Left forelimb (tissue), 1 donor: ENCODE data around the gene CCDC106.

Experiments
- DNase-seq: peaks from one replicate; pipeline ENCODE4 v3.0.0-alpha.2; 2018; ENCODE audit warnings: low spot score

The CCDC106 gene

DNA sequence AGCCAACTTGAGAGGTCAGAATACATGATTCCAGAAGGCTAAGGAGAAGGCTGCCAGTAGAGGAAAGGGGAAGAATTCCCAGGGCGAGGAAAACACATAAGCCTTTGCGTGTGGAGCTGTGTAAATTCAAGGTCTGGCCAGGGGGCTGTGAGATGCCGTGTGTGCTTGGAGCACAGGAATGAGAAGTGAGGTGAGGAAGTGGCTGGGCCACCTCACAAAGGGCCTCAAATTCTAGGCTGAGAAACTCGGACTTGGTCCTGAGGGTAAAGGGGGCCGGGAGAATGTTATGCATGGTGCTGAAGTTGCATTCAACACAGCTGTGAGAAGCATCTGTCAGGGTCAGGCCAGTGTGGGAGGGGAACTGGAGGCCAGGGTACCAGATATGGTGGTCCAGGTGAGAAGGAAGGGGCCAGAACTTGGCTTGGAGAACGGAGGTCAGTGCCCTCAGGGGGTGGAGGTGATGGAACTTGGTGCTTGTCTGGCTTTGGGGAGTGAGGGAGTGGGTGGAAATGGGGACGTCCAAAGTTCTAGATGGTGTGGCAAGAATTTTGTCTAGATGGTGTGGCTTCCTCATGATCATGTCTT lies 12.1 kb upstream of the CCDC106 start:
- no peak for DNase-seq

GRCh38 chr19:55636723-55637122 lies 11.3 kb upstream of the CCDC106 start:
- DNase-seq, result no peak

DNA sequence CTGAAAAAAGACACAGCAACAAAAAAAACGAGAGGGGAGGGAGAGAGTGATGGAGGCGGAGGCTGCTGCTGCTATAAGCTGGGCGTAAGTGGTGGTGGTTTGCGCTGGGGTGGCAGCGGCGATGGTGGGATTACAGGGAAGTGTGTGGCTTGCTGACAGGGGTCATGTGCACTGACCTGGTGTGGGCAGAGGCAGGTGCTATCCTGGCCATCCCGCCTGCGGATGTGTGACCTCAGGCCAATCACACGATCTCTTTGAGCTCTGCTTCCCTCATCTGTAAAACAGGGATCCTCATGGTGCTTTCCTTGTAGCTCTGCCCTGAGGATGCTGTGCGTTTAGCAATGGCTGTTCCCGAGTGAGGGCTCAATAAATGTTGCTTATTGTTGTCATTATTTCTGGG lies 10.5 kb upstream of the CCDC106 start:
- DNase-seq, result no peak

GRCh38 chr19:55638864-55639359 lies 9.1 kb upstream of the CCDC106 start:
- no peak for DNase-seq

GRCh38 chr19:55640043-55640576 lies 7.9 kb upstream of the CCDC106 start:
- no peak for DNase-seq

- DNase-seq, result peak; percentile 88
Measured at GRCh38 chr19:55640577-55641425, 7.2 kb upstream of the CCDC106 start, which contains the start of gene ZNF580. Gene ZNF580 (plus strand): TSS chr19:55641002. CDS start chr19:55642509, 1,507 bp downstream.

GRCh38 chr19:55641426-55642152 lies 6.4 kb upstream of the CCDC106 start:
- DNase-seq, result peak; percentile 65

GRCh38 chr19:55642153-55643002 lies 5.6 kb upstream of the CCDC106 start:
- DNase-seq, result peak; percentile 64

- peak; percentile 83 for DNase-seq
Measured at GRCh38 chr19:55643003-55643886, 4.8 kb upstream of the CCDC106 start, which contains the start of gene ZNF581. Gene ZNF581 (plus strand): TSS chr19:55643649. CDS start chr19:55644572, 923 bp downstream.

GRCh38 chr19:55643887-55644176 lies 4.2 kb upstream of the CCDC106 start:
- DNase-seq, result no peak

DNA sequence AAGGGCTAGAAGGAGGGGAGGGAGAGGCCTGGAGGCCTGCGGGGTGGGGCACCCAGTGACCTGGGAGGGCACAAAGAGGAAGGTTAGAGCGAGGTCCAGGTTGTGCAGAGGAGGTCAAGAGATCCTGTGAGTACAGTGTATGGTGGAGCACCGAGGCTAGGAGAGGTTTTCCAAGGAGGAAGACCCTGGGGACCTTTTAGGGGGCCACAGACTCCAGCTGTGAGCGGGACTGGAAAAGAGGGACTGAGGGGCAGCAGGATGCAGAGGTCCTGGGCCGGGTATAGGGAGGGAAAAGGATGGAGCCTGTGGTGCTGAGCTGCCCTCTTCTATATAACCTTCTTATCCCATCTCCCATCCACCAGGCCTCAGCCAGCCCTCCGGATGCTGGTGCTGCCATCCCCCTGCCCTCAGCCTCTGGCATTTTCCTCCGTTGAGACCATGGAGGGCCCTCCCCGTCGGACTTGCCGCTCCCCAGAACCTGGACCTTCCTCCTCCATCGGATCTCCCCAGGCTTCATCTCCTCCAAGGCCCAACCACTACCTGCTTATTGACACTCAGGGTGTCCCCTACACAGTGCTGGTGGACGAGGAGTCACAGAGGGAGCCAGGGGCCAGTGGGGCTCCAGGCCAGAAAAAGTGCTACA lies 3.7 kb upstream of the CCDC106 start:
- DNase-seq, result no peak

DNA sequence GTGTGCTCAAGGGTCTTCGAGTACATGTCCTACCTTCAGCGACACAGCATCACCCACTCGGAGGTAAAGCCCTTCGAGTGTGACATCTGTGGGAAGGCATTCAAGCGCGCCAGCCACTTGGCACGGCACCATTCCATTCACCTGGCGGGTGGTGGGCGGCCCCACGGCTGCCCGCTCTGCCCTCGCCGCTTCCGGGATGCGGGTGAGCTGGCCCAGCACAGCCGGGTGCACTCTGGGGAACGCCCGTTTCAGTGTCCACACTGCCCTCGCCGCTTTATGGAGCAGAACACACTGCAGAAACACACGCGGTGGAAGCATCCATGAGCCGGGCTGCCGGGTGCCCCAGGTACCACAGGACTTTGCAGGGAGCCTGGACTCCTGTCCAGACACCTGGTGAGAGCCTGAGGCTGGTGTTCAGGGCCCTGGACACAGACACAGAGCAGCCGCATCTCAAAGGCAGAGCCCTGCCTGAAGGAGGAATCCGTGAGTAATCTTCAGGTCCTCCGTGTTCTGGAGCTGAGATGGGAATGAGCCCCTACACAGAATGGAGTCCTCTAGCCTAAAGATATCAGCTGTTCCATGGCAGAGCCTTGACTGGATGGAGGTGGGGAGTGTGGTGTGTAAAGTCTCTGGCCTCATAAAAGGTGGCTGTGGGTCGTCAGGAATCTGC lies 3.0 kb upstream of the CCDC106 start:
- DNase-seq, result no peak

DNA sequence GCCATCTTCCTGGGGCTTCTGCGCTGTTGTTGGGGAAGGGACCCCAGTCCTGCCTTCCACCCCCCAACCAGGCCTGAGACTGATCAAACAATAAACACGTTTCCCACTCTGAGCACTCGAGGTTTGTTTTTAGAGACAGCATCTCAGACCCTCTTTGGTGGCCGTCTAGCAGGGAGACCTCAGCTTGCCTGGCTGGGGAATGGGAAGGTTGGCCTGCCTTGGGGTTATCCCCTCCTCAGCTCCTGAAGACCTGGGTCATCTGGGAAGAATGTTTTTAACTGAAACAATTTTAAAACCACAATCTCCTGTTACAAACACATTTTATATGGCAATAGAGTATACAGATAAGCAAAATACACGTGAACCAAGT lies 2.5 kb upstream of the CCDC106 start:
- DNase-seq, result no peak

- no peak for DNase-seq
Measured at GRCh38 chr19:55646889-55647731, 902 bp upstream of the CCDC106 start.

- DNase-seq, result no peak
Measured at GRCh38 chr19:55648585-55649267, 714 bp downstream of the CCDC106 start.

DNA sequence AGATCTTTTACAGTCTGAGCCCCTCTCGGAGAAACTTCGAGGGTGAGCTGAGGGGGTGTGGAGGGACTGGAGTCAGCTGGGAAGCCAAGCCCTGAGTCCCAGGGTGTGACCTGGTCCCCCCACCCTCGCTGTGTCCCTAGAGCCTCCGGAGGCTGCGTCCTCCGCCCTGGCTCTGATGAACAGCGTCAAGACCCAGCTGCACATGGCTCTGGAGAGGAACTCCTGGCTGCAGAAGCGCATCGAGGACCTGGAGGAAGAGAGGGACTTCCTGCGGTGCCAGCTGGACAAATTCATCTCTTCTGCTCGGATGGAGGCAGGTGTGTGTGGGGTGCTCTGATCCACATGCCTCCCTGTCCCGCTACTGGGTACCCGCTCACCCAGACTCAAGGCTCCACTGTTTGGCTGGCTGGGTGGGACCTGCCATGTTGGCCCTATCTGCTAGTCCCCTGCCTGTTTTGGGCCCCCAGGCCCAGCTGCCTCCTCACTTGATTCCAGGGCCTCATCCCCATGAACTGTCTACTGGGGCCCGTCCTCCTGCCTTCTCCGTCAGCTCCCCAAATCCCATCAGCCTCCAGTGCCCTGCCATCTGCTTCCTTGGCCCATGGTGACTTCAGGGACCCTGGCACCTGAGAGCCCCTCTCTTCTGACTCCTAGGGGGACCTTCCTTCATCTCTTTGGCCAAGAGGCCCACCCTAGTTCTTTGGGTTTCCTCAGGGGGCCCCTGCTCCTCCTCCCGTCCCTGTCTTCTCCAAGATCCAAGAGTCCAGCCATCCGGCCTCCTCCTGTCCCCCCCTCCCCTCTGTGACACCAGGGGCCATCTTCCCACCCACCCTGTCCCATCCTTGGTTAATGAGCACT lies 1.5 kb downstream of the CCDC106 start:
- DNase-seq, result no peak

DNA sequence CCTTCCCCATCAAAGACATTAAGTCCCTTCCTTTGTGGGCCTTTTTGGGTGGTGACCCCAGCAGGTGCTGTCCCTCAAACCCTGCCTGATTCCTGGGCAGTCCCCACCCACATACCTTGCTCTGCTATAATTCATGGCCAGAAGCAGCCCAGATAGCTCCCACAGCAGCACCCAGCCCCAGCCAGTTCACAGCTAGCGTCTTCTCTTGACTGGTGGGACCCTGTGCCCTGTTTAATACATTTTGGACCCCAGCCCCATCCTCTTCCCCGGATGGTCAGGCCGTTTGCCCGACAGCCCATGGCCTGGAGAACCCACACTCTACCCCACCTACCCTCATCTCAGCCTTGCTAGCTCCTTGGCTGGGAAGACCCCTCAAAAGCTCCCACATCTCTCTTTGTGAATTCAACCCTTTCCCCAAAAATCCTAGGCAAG lies 2.1 kb downstream of the CCDC106 start:
- no peak for DNase-seq
